ENCODE measurements around the gene GREB1L. TPM values are rescaled to one million over a fixed set of nuclear protein-coding genes. Genes with fewer than 3 reads are reported as not detected.
"Not testable (repeated sequence)": the region's sequence is repeated elsewhere in the genome, so short reads cannot be mapped to it uniquely, and the experiment has no call there.

The GREB1L gene
- total RNA-seq, 2 experiments from 2014 or later: not detected

- Histone ChIP-seq H3K4me3 (ENCODE audit: low read depth, low read length, poor library complexity, severe bottlenecking) (no peak overlapping the region), H3K79me2 (ENCODE audit: insufficient read depth, low read depth, low read length) (no peaks in the 10 kb centered on the region), H2AFZ (ENCODE audit: low read length) (no peak overlapping the region), H4K20me1 (ENCODE audit: insufficient read depth, low read length) (no peaks in the 10 kb centered on the region), H3K27ac (ENCODE audit: low read depth, low read length, poor library complexity, severe bottlenecking) (no peak overlapping the region), H3K9me3 (ENCODE audit: low read length) (no peaks in the 10 kb centered on the region), H3K4me2 (ENCODE audit: low read length) (no peak overlapping the region), H3K36me3 (ENCODE audit: insufficient read depth, low read length) (no peaks in the 10 kb centered on the region), H3K9me2 (ENCODE audit: insufficient read depth, low read length) (no peaks in the 10 kb centered on the region), H3K4me1 (ENCODE audit: insufficient read depth, low read length, poor library complexity, severe bottlenecking) (no peaks in the 10 kb centered on the region)
- TF ChIP-seq, protein P1, sequence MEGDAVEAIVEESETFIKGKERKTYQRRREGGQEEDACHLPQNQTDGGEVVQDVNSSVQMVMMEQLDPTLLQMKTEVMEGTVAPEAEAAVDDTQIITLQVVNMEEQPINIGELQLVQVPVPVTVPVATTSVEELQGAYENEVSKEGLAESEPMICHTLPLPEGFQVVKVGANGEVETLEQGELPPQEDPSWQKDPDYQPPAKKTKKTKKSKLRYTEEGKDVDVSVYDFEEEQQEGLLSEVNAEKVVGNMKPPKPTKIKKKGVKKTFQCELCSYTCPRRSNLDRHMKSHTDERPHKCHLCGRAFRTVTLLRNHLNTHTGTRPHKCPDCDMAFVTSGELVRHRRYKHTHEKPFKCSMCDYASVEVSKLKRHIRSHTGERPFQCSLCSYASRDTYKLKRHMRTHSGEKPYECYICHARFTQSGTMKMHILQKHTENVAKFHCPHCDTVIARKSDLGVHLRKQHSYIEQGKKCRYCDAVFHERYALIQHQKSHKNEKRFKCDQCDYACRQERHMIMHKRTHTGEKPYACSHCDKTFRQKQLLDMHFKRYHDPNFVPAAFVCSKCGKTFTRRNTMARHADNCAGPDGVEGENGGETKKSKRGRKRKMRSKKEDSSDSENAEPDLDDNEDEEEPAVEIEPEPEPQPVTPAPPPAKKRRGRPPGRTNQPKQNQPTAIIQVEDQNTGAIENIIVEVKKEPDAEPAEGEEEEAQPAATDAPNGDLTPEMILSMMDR (conservative IDR thresholded peaks at IDR 0.05; ENCODE audit: low read length): no peak
- no peak for TF ChIP-seq EZH2phosphoT487 (IDR thresholded peaks at IDR 0.05; ENCODE audit: borderline replicate concordance, low read depth, low read length)
- no peak for DNase-seq (ENCODE audit: low spot score)
- ChIA-PET CTCF (ENCODE audit: unreplicated experiment) (no interaction called here), POLR2A (no interaction called here)
- intact Hi-C loops (cut with micrococcal nuclease; ENCODE audit: unreplicated experiment): no loop called here
- no TSS peak for BruUV-seq (replicated peaks)
These were observed 72.7 kb downstream of the GREB1L start for GRCh38 chr18:21314724-21315123.

DNA sequence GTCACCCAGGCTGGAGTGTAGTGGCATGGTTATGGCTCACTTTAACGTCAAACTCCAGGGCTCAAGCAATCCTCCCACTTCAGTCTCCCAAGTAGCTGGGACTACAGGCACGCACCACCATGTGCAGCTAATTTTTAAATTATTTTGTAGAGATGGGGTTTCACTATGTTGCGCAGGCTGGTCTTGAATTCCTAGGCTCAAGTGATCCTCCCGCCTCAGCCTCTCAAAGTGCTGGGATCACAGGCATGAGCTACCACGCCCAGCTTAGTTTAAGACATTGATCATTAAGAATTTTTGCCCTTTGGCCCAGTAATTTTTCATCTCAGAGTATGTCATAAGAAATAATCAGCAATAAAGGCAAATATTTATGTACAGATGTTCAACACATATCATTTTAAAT lies 73.1 kb downstream of the GREB1L start:
- DNase-seq (ENCODE audit: low spot score); intact Hi-C loops (cut with micrococcal nuclease; ENCODE audit: unreplicated experiment); H3K4me3 ChIP-seq (ENCODE audit: low read depth, low read length, poor library complexity, severe bottlenecking); H3K9me2 ChIP-seq (ENCODE audit: insufficient read depth, low read length); H3K36me3 ChIP-seq (ENCODE audit: insufficient read depth, low read length); H2AFZ ChIP-seq (ENCODE audit: low read length); H3K4me1 ChIP-seq (ENCODE audit: insufficient read depth, low read length, poor library complexity, severe bottlenecking); H4K20me1 ChIP-seq (ENCODE audit: insufficient read depth, low read length); POLR2A ChIA-PET; H3K4me2 ChIP-seq (ENCODE audit: low read length); H3K27ac ChIP-seq (ENCODE audit: low read depth, low read length, poor library complexity, severe bottlenecking); H3K79me2 ChIP-seq (ENCODE audit: insufficient read depth, low read depth, low read length); CTCF ChIA-PET (ENCODE audit: unreplicated experiment); BruUV-seq (replicated peaks); H3K9me3 ChIP-seq (ENCODE audit: low read length): not testable (repeated sequence)

GRCh38 chr18:21315741-21316197 lies 73.7 kb downstream of the GREB1L start:
- Histone ChIP-seq H2AFZ (ENCODE audit: low read length) (no peak overlapping the region), H3K79me2 (ENCODE audit: insufficient read depth, low read depth, low read length) (no peaks in the 10 kb centered on the region), H3K9me2 (ENCODE audit: insufficient read depth, low read length) (no peaks in the 10 kb centered on the region), H4K20me1 (ENCODE audit: insufficient read depth, low read length) (no peaks in the 10 kb centered on the region), H3K4me2 (ENCODE audit: low read length) (no peak overlapping the region), H3K9me3 (ENCODE audit: low read length) (no peaks in the 10 kb centered on the region), H3K27ac (ENCODE audit: low read depth, low read length, poor library complexity, severe bottlenecking) (no peak overlapping the region), H3K4me1 (ENCODE audit: insufficient read depth, low read length, poor library complexity, severe bottlenecking) (no peaks in the 10 kb centered on the region), H3K4me3 (ENCODE audit: low read depth, low read length, poor library complexity, severe bottlenecking) (no peak overlapping the region), H3K36me3 (ENCODE audit: insufficient read depth, low read length) (no peaks in the 10 kb centered on the region)
- no peak for TF ChIP-seq EZH2phosphoT487 (IDR thresholded peaks at IDR 0.05; ENCODE audit: borderline replicate concordance, low read depth, low read length)
- TF ChIP-seq, protein P1 (conservative IDR thresholded peaks at IDR 0.05; ENCODE audit: low read length): no peak
- no TSS peak for BruUV-seq (replicated peaks)
- ChIA-PET POLR2A (interaction anchor here (1.0 kb wide), 1 partner anchor 22 kb away, joined by 4 read pairs; no protein-coding TSS in a partner anchor), CTCF (ENCODE audit: unreplicated experiment) (no interaction called here)
- DNase-seq (ENCODE audit: low spot score): no peak
- intact Hi-C loops (cut with micrococcal nuclease; ENCODE audit: unreplicated experiment): no loop called here
